GM19397 (cell line): ENCODE measurements around the gene PDYN.
"Not testable (repeated sequence)": the region's sequence is repeated elsewhere in the genome, so short reads cannot be mapped to it uniquely, and the experiment has no call there.

Experiments
- ATAC-seq: cut with Tn5 transposase; IDR thresholded peaks from one replicate; pipeline ENCODE4 v1.9.1; 2021; ENCODE audit warnings: mild to moderate bottlenecking, moderate library complexity; ENCODE audit not compliant: unreplicated experiment

PDYN gene

GRCh38 chr20:1993986-1994385 is at the start of gene PDYN:
Gene PDYN (minus strand): TSS chr20:1994058. CDS start chr20:1983084, 10,974 bp downstream.
- no peak for ATAC-seq

DNA sequence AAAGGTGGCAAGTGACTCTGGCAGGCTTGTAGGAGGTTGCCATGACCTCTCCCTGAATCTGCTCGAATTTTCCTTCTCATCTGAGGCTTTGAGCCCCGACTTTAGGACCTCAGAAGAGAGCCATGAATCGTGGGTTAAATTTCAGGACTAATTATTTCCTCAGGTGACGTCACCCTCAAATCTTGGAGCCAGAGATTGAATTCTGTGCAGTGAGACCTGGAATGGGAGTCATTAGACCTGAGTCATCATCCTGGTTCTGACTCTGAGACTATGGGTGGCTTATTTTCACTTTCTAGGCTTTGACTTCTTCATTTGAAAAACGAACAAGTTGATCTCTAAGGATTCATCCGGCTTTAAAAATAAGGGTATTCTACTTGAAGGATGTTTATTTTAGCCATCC is 48.5 kb upstream of the PDYN start:
- ATAC-seq, result no peak

DNA sequence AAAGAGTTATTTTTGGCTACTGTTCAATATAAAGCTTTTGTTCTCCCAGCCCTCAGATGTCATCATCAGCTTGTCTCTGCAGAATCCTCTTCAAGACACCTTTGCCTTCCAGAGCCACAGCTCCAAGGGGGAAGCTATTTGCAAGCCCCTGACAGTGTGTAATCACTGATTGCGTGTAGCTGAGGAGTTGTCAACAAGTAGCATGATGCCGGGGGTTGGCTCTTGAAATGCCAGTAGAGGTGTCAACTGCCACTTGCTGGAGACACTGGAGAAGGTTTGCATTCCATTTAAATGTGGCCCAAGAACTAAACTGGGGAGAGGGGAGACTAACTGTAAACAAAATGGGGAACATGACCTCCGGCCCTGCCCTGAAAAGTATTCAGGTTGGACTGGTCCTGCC is 44.3 kb upstream of the PDYN start:
- no peak for ATAC-seq

GRCh38 chr20:2037296-2037914 is 43.5 kb upstream of the PDYN start:
- ATAC-seq, result no peak

- ATAC-seq, result not testable (repeated sequence)
Observed at GRCh38 chr20:2036357-2036756, 42.5 kb upstream of the PDYN start.

DNA sequence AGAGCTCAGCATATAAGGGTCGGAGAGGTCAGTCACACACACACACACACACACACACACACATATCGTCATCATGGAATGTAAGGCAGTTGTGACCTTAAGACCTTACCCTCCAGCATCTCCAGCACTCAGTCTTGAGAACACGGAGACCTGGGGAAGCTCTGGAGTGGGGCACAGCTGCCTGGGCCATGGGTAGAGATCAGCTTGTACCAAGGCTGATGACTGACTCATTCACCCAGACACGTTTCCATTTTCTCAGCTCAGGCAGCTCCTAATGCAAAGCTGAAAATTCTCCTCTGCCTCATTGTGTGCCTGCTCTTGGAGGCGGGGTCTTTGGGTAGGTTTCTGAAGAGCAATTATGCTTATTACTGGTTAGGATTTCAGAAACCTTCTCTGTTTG is 38.3 kb upstream of the PDYN start:
- no peak for ATAC-seq

DNA sequence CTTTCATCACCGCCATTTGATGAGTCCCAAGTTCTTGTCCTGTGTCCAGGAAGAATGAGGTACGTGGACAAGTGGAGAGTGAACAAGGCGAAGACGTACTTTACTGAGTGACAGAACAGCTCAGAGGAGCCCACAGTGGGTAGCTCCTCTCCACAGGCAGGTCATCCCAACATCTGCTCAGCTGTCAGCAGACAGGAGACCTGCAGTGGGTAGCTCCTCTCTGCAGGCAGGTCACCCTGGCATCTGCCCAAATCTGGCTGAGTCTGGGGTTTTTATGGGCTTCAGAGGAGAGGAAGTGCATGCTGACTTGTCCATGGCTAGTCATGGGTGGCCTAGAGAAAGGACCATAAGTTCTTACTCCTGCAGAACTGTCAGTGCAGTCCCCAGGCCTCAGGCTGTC is 32.7 kb upstream of the PDYN start:
- ATAC-seq, result no peak

GRCh38 chr20:2026004-2026403 is 32.1 kb upstream of the PDYN start:
- no peak for ATAC-seq

DNA sequence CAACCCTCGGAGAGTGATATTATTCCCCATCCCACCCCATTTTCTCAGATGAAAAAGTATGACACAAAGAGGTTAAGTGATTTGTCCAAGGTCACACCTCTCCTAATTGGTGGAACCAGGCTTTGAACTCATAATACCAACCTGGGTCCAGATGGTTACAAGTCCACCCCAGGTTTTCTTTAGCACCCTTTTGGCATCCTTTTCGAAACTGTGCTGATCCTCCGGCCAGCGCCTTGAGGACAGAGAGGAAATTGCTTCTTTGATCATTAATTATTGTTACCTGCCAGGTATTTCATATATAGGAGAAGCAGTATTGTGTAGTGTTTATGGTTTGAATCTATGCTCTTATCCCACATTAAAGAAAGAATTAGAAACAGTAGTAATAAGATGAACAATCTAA is 29.3 kb upstream of the PDYN start:
- ATAC-seq, result no peak

DNA sequence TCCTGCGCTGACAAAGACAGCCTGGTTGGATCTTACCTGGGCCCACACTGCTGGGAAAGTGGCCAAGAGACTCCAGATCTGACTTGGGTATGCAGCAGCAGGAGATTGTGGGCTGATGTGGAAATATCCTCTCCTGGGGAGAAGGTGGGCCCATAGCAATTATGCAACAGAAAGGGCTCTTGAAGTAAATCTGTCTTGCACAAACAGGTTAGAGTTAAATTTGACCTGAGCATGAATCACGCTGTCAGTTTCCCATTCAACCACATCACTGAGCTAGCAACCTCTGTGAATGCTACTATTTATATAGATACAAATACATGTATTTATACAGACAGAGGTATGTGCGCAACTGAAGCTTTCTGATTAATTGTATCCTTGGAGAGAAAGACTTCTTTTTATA is 28.3 kb upstream of the PDYN start:
- ATAC-seq, result no peak

- no peak for ATAC-seq
Observed at GRCh38 chr20:2010533-2010932, 16.7 kb upstream of the PDYN start.

GRCh38 chr20:2006452-2007361 is 12.8 kb upstream of the PDYN start:
- no peak for ATAC-seq

DNA sequence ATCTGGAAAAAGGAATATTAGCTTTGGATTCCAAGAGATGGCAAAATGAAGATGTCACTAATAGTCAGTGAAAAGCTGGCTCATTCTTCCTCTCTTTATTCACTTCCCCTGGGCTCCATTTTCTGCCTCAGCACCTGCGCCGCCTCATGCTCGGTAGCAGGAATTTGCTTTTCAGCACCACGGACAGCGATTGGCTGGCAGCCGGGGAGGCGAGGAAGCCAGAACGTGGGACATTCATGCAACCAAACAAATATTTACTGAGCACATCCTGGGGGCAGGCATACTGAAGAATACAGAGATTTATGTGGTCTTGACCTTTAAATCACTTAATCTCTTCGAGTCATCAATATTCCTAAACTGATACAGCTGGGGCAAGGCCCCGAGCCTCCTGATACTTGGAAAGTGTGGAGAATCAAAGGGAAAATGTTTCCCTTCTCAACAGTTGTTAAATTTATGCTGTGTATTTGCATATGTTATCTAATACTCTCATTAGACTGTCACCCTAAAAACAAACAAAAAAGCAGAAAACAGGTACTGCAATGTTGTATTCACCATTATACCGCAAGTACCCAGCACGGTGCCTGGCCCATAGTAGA is 12.1 kb upstream of the PDYN start:
- ATAC-seq, result no peak

GRCh38 chr20:2005359-2005758 is 11.5 kb upstream of the PDYN start:
- ATAC-seq, result no peak

GRCh38 chr20:2004171-2004570 is 10.3 kb upstream of the PDYN start:
- ATAC-seq, result no peak

DNA sequence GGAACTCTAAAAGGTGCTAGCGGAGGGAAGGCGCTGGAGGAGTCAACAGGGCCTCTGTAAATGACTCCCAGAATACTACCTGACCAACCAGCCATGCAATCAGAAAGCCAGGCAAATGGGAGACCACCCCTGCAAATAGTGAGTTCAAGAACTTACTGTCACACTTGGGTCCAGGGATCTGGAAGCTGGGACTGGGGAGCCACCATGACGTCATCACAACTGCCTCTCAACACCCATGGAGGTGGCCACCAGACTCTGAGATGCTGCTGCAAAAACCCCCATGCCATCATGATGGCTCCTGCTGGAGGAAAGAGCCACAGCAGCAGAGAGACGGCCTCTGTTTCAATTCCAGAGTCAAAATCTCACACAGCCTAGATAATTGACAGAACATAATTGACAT is 8.5 kb upstream of the PDYN start:
- no peak for ATAC-seq

DNA sequence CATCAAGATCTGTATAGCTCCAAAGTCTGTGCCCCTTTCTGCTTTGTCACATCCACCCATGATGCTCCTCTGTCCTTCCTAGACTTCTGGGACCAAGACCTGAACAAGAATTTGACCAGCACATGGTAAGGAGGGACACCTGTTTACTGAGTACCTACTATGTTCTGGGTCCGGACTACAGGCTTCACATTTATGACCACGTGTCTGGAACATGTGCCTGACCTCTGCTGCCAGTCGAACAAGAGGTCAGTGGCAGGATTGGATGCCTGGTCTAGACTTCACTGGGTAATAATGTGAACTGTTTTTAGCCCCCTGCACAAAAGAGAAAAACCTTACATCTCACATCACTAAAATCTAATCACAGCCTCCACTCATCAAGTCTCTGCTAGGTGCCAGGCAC is 7.3 kb upstream of the PDYN start:
- no peak for ATAC-seq

GRCh38 chr20:2000285-2000684 is 6.4 kb upstream of the PDYN start:
- no peak for ATAC-seq

DNA sequence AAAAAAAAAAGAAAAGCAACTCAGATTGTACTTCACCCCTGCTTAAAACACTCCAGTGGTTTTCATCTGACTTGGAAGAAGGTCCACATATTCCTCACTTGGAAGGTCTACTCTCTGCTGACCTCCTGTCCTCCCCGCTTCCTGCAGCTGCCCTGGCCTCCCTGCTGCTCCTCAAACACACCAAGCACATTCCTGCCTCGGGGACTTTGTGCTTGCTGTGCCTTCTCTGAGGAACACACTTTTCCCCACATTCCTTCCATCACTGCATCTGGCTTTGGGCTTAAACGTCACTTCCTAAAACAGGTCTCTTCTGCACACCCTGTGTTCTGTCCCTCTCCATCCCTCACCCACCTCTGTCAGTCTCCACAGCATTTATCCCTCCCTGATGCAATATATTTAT is 4.9 kb upstream of the PDYN start:
- ATAC-seq, result no peak

DNA sequence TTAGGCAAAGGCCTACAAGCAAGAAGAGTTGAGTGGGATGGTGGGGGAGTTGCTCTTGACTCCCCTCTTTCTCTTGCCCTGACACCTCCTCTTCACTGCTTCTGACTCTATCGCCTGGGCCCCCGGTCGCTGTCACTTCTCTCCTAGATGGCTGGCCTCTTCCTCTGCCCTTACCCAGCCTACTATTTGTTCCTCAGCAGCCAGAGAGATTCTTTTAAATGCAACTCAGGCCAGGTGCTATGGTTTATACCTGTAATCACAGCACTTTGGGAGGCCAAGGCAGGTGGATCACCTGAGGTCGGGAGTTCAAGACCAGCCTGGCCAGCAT is 4.3 kb upstream of the PDYN start:
- no peak for ATAC-seq

- ATAC-seq, result no peak
Observed at GRCh38 chr20:1997483-1998192, 3.8 kb upstream of the PDYN start.
